Measurements from ENCODE around the gene MATR3.
"Not testable (repeated sequence)": the region's sequence is repeated elsewhere in the genome, so short reads cannot be mapped to it uniquely, and the experiment has no call there.

MATR3 gene

GRCh38 chr5:139342423-139342723 is 48.8 kb downstream of the MATR3 start:
- Mint-ChIP-seq H3K27ac (peak overlapping the region; percentile 99), H3K36me3 (peaks cover 7% of the 10 kb centered on the region), H3K9me3 (ENCODE audit: low read depth) (no peaks in the 10 kb centered on the region), H3K27me3 (no peaks in the 10 kb centered on the region), H3K4me3 (peak overlapping the region; percentile 98), H3K4me1 (ENCODE audit: low read depth) (peaks cover 58% of the 10 kb centered on the region)

GRCh38 chr5:139343476-139343875 is 49.9 kb downstream of the MATR3 start:
- Mint-ChIP-seq H3K36me3 (peaks cover 7% of the 10 kb centered on the region), H3K27ac (peak overlapping the region; percentile 99), H3K9me3 (ENCODE audit: low read depth) (no peaks in the 10 kb centered on the region), H3K27me3 (no peaks in the 10 kb centered on the region), H3K4me3 (peak overlapping the region; percentile 98), H3K4me1 (ENCODE audit: low read depth) (peaks cover 58% of the 10 kb centered on the region)

DNA sequence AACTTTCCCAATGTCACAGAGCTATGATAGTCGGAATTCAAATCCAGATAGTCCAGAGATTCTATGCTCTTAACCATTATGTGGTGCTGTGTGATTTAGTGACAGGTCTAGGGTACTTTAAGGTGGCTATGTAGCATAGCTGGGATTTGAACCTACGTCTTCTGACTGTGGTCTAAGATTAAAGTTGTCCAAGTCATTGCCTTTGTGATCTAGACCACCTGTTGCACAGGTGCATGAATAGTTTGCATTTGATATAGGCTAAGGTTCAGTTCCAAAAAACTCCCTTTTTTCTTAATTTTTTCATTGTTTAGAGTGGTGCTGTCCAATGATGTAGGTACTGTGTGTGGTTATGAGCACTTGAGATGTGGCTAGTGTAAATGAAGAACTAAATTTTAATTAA is 50.6 kb downstream of the MATR3 start:
- peaks cover 9% of the 10 kb centered on the region for H3K36me3 Mint-ChIP-seq
- peaks cover 62% of the 10 kb centered on the region for H3K4me1 Mint-ChIP-seq (ENCODE audit: low read depth)
- peak overlapping the region; percentile 46 for H3K27ac Mint-ChIP-seq
- no peaks in the 10 kb centered on the region for H3K9me3 Mint-ChIP-seq (ENCODE audit: low read depth)
- peak overlapping the region; percentile 67 for H3K4me3 Mint-ChIP-seq
- H3K27me3 Mint-ChIP-seq, result no peaks in the 10 kb centered on the region

DNA sequence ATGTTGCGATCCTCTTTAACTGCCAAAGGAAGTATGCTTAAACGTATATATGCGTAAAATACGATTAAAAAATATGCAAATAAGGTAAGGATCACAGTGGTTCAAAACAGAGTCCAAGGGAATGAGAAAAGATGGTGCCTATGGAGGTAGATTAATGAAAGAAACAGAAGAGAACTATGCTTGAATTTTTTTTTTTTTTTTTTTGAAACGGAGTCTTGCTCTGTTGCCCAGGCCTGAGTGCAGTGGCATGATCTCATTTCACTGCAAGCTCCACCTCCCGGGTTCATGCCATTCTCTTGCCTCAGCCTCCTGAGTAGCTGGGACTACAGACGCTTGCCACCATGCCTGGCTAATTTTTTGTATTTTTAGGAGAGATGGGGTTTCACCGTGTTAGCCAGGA is 51.9 kb downstream of the MATR3 start:
- H3K27ac Mint-ChIP-seq; H3K27me3 Mint-ChIP-seq; H3K9me3 Mint-ChIP-seq (ENCODE audit: low read depth); H3K36me3 Mint-ChIP-seq: not testable (repeated sequence)
- Mint-ChIP-seq H3K4me3 (peak overlapping the region; percentile 35), H3K4me1 (ENCODE audit: low read depth) (peaks cover 71% of the 10 kb centered on the region)

DNA sequence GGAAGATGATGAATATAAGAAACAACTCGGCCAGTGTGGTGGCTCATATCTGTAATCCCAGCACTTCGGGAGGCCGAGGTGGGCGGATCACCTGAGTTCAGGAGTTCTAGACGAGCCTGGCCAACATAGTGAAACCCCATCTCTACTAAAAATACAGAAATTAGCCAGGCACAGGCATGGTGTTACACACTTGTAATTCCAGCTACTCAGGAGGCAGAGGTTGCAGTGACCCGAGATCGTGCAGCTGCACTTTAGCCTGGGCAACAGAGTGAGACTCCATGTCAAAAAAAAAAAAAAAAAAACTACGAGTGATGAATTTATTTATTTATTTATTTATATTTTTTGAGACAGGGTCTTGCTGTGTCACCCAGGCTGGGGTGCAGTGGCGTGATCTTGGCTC is 54.3 kb downstream of the MATR3 start:
- H3K9me3 Mint-ChIP-seq (ENCODE audit: low read depth); H3K27me3 Mint-ChIP-seq; H3K4me3 Mint-ChIP-seq; H3K27ac Mint-ChIP-seq; H3K36me3 Mint-ChIP-seq: not testable (repeated sequence)
- H3K4me1 Mint-ChIP-seq (ENCODE audit: low read depth), result peaks cover 64% of the 10 kb centered on the region

DNA sequence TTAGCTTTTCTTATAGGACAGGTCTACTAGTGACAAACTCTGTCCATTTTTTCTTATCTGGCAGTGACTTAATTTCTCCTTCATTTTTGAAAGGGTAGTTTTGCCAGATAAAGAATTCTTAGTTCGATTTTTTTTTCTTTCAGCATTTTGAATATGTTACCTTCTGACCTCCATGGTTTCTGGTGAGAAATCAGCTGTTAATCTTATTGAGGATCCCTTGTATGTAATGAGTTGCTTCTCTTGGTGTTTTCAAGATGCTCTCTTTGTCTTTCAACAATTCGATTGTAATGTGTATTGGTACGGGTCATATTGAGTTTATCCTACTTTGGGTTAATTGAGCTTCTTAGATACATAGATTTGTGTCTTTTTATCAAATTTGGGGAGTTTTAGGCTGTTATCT is 60.6 kb downstream of the MATR3 start:
- Mint-ChIP-seq H3K4me3 (no peak overlapping the region), H3K27me3 (no peaks in the 10 kb centered on the region), H3K9me3 (ENCODE audit: low read depth) (no peaks in the 10 kb centered on the region), H3K36me3 (peaks cover 4% of the 10 kb centered on the region), H3K4me1 (ENCODE audit: low read depth) (peaks cover 51% of the 10 kb centered on the region), H3K27ac (peak overlapping the region; percentile 25)

DNA sequence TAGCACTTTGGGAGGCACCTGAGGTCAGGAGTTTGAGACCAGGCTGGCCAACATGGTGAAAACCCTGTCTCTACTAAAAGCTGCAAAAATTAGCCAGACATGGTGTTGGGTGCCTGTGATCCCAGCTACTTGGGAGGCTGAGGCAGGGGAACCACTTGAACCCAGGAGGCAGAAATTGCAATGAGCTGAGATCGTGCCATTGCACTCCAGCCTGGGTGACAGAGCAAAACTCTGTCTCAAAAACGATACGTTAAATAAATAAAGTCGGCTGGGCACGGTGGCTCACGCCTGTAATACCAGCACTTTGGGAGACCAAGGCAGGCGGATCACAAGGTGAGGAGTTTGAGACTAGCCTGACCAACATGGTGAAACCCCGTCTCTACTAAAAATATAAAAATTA is 62.4 kb downstream of the MATR3 start:
- H3K9me3 Mint-ChIP-seq (ENCODE audit: low read depth); H3K4me3 Mint-ChIP-seq; H3K36me3 Mint-ChIP-seq; H3K27me3 Mint-ChIP-seq; H3K27ac Mint-ChIP-seq: not testable (repeated sequence)
- peaks cover 44% of the 10 kb centered on the region for H3K4me1 Mint-ChIP-seq (ENCODE audit: low read depth)

- Mint-ChIP-seq H3K36me3 (peaks cover 4% of the 10 kb centered on the region), H3K4me1 (ENCODE audit: low read depth) (peaks cover 36% of the 10 kb centered on the region), H3K27me3 (no peaks in the 10 kb centered on the region), H3K4me3 (no peak overlapping the region), H3K27ac (peak overlapping the region; percentile 55), H3K9me3 (ENCODE audit: low read depth) (no peaks in the 10 kb centered on the region)
Measured at GRCh38 chr5:139358064-139358463, 64.5 kb downstream of the MATR3 start.

DNA sequence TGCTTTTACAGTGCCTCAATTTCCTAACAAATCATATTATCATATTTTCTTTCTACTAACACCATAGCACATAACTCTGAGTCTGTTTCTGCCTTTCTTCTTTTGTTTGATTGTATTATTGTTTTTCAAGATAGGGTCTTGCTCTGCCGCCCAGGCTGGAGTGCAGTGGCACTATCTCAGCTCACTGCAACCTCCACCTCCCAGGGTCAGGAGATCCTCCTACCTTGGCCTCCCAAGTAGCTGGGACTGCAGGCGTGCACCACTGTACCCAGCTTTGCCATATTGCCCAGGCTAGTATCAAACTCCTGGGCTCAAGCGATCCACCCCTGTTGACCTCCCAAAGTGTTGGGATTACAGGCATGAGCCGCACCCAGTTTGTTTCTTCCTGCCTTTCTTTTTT is 66.8 kb downstream of the MATR3 start:
- Mint-ChIP-seq H3K9me3 (ENCODE audit: low read depth) (no peaks in the 10 kb centered on the region), H3K36me3 (no peaks in the 10 kb centered on the region), H3K4me3 (no peak overlapping the region), H3K4me1 (ENCODE audit: low read depth) (peaks cover 27% of the 10 kb centered on the region), H3K27ac (no peak overlapping the region), H3K27me3 (no peaks in the 10 kb centered on the region)

GRCh38 chr5:139361835-139362429 is 68.4 kb downstream of the MATR3 start:
- H3K4me1 Mint-ChIP-seq (ENCODE audit: low read depth), result peaks cover 21% of the 10 kb centered on the region
- H3K4me3 Mint-ChIP-seq, result no peak overlapping the region
- no peaks in the 10 kb centered on the region for H3K36me3 Mint-ChIP-seq
- H3K27ac Mint-ChIP-seq, result no peak overlapping the region
- no peaks in the 10 kb centered on the region for H3K9me3 Mint-ChIP-seq (ENCODE audit: low read depth)
- no peaks in the 10 kb centered on the region for H3K27me3 Mint-ChIP-seq

- no peaks in the 10 kb centered on the region for H3K9me3 Mint-ChIP-seq (ENCODE audit: low read depth)
- H3K36me3 Mint-ChIP-seq, result peaks cover 2% of the 10 kb centered on the region
- no peaks in the 10 kb centered on the region for H3K27me3 Mint-ChIP-seq
- no peak overlapping the region for H3K4me3 Mint-ChIP-seq
- H3K27ac Mint-ChIP-seq, result no peak overlapping the region
- peaks cover 6% of the 10 kb centered on the region for H3K4me1 Mint-ChIP-seq (ENCODE audit: low read depth)
Measured at GRCh38 chr5:139363937-139364336, 70.4 kb downstream of the MATR3 start.

GRCh38 chr5:139364466-139364865 is 70.9 kb downstream of the MATR3 start:
- peaks cover 2% of the 10 kb centered on the region for H3K36me3 Mint-ChIP-seq
- no peak overlapping the region for H3K4me3 Mint-ChIP-seq
- H3K27ac Mint-ChIP-seq, result no peak overlapping the region
- no peaks in the 10 kb centered on the region for H3K27me3 Mint-ChIP-seq
- no peaks in the 10 kb centered on the region for H3K9me3 Mint-ChIP-seq (ENCODE audit: low read depth)
- peaks cover 5% of the 10 kb centered on the region for H3K4me1 Mint-ChIP-seq (ENCODE audit: low read depth)

DNA sequence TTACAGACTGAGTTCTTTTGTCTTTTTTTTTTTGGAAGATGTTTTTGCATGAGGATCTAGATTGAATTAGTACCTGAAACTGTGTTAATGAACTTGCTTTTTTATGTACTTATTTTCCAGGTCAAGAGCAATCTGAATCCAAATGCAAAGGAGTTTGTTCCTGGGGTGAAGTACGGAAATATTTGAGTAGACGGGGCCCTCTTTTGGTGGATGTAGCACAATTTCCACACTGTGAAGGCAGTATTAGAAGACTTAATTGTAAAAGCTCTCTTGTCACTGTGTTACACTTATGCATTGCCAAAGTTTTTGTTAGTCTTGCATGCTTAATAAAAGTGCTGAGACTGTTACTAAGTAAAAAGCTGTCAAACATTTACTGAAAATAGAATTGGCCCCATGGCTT is 75.1 kb downstream of the MATR3 start:
- no peaks in the 10 kb centered on the region for H3K9me3 Mint-ChIP-seq (ENCODE audit: low read depth)
- H3K27me3 Mint-ChIP-seq, result no peaks in the 10 kb centered on the region
- H3K36me3 Mint-ChIP-seq, result peaks cover 4% of the 10 kb centered on the region
- no peaks in the 10 kb centered on the region for H3K4me1 Mint-ChIP-seq (ENCODE audit: low read depth)
- H3K4me3 Mint-ChIP-seq, result no peak overlapping the region
- H3K27ac Mint-ChIP-seq, result peak overlapping the region; percentile 86

GRCh38 chr5:139369181-139369580 is 75.6 kb downstream of the MATR3 start:
- H3K4me3 Mint-ChIP-seq, result no peak overlapping the region
- H3K27me3 Mint-ChIP-seq, result no peaks in the 10 kb centered on the region
- H3K9me3 Mint-ChIP-seq (ENCODE audit: low read depth), result no peaks in the 10 kb centered on the region
- peaks cover 4% of the 10 kb centered on the region for H3K36me3 Mint-ChIP-seq
- no peaks in the 10 kb centered on the region for H3K4me1 Mint-ChIP-seq (ENCODE audit: low read depth)
- H3K27ac Mint-ChIP-seq, result no peak overlapping the region

DNA sequence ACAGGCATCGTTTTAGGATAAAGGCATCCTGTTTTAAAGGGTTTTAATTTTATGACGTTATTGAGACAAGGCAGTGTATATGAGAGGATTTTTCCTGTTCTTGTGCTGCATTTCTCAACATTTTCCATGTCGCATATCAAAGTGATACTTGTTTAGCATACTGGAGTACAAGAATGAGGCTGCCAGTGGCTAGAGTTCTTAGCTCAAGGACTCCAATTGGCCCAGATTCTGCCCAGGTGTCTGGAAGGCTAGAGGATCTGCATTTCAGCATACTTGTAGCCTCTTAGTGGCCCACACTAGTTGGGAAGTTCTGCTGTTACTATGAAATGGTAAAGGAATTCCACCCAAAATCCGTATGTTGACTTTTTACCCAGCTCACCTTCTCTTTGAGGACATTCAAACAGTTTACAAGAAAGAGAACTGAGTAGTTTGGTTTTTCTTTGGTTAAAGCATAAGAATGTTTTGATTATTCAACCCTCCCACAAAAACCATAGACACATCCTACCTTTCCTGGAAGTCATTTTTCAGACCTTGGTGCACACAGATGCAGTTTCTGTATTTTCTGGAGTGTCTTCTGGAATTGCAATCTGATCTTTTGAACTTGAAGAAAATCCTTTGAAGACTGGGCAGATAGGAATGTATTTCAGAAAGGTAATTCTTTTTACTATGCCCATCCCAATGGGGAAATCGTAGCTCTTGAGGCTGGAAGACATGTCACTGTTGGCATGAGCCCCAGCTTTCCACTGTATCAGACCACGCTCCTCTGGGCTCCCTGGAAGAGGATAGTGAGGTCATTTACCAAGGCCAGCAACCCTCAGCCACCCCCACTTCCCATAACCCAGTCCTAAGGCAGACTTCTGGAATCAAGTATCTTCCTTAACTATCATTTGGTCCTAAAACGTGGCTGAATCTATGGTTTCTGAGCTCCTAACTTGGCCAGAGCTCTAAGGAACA is 78.2 kb downstream of the MATR3 start:
- Mint-ChIP-seq H3K27ac (no peak overlapping the region), H3K27me3 (no peaks in the 10 kb centered on the region), H3K36me3 (peaks cover 6% of the 10 kb centered on the region), H3K9me3 (ENCODE audit: low read depth) (no peaks in the 10 kb centered on the region), H3K4me1 (ENCODE audit: low read depth) (no peaks in the 10 kb centered on the region), H3K4me3 (no peak overlapping the region)

DNA sequence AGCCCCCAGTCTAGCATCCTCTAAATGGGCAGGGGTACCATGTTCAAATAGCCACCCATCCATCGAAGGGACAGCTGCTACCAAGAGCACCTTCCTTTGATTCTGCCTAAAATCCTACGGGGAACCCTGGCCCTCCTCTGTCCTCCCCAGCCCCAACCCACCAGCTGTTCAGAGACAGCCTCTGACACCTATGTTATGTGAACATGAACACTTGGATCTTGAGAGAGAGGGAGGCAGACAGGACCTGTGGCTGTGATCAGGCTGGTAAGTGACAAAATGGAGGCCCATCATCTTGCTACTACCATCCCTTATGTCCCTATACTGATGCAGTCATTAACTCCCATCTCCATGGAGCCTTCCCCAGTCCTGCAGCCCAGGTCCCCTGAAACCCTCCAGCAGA is 81.4 kb downstream of the MATR3 start:
- Mint-ChIP-seq H3K27me3 (no peaks in the 10 kb centered on the region), H3K4me3 (no peak overlapping the region), H3K4me1 (ENCODE audit: low read depth) (no peaks in the 10 kb centered on the region), H3K27ac (no peak overlapping the region), H3K36me3 (peaks cover 4% of the 10 kb centered on the region), H3K9me3 (ENCODE audit: low read depth) (no peaks in the 10 kb centered on the region)
